COLO829 (cell line): Measurements from ENCODE around the gene SEC14L5.
"Not testable (repeated sequence)": the region's sequence is repeated elsewhere in the genome, so short reads cannot be mapped to it uniquely, and the experiment has no call there.

Experiments
- DNase-seq: peaks from one replicate; pipeline ENCODE4 v3.0.0; 2012; ENCODE audit warnings: low spot score

Gene SEC14L5

GRCh38 chr16:5036228-5037156 is 78.4 kb downstream of the SEC14L5 start:
- DNase-seq, result no peak

- DNase-seq, result no peak
These were observed 82.3 kb downstream of the SEC14L5 start for GRCh38 chr16:5040451-5040850.

GRCh38 chr16:5041600-5042133 is 83.5 kb downstream of the SEC14L5 start:
- no peak for DNase-seq

- DNase-seq, result no peak
These were observed 84.5 kb downstream of the SEC14L5 start for GRCh38 chr16:5042574-5043171.

- DNase-seq, result no peak
These were observed 85.9 kb downstream of the SEC14L5 start for GRCh38 chr16:5044011-5044540.

- DNase-seq, result not testable (repeated sequence)
These were observed 86.5 kb downstream of the SEC14L5 start for GRCh38 chr16:5044581-5044980.

- DNase-seq, result no peak
These were observed 87.5 kb downstream of the SEC14L5 start for GRCh38 chr16:5045499-5046115.

- no peak for DNase-seq
These were observed 88.8 kb downstream of the SEC14L5 start for GRCh38 chr16:5046914-5047313.

- no peak for DNase-seq
These were observed 97.0 kb downstream of the SEC14L5 start for GRCh38 chr16:5054876-5055865.

GRCh38 chr16:5056352-5056751 is 98.2 kb downstream of the SEC14L5 start:
- no peak for DNase-seq

- DNase-seq, result no peak
These were observed 100.3 kb downstream of the SEC14L5 start for GRCh38 chr16:5058476-5058875.

GRCh38 chr16:5059386-5060072 is 101.4 kb downstream of the SEC14L5 start:
- DNase-seq, result no peak

GRCh38 chr16:5060073-5060641 is 102.0 kb downstream of the SEC14L5 start:
- no peak for DNase-seq

GRCh38 chr16:5062051-5062450 is 103.9 kb downstream of the SEC14L5 start:
- DNase-seq, result no peak

GRCh38 chr16:5062790-5063765 is 104.9 kb downstream of the SEC14L5 start:
- no peak for DNase-seq

GRCh38 chr16:5064915-5065314 is 106.8 kb downstream of the SEC14L5 start:
- no peak for DNase-seq

- no peak for DNase-seq
These were observed 107.2 kb downstream of the SEC14L5 start for GRCh38 chr16:5065326-5065725.

GRCh38 chr16:5065813-5066212 is 107.7 kb downstream of the SEC14L5 start, which contains the start of gene C16orf89:
C16orf89 (minus strand) TSS chr16:5065956; CDS start chr16:5065908, 48 bp downstream.
- DNase-seq, result no peak

- DNase-seq, result no peak
These were observed 108.4 kb downstream of the SEC14L5 start for GRCh38 chr16:5066511-5066910.
